GM12878 (cell line): ENCODE results near the gene NUMA1. TPM values are rescaled to one million over a fixed set of nuclear protein-coding genes. Genes with fewer than 3 reads are reported as not detected.

Experiments
- ATAC-seq: fragments of 200-7000 bp; cut with Tn5 transposase; 3 replicates; pipeline ENCODE4 v1.9.1; 2020; ENCODE audit warnings: mild to moderate bottlenecking, moderate library complexity
- BruUV-seq: library from RNA; stranded (reverse); fragments of 400-500 nt; replicated peaks from 2 replicates; lab custom pipeline; 2021; lab: Mats Ljungman, UMichigan
- CTCF ChIA-PET: fragments of 300-600 bp; sonication (Branson Sonifier 250); formaldehyde crosslinking; extraction: SDS; loops from one replicate; lab custom pipeline; 2021; ENCODE audit warnings: inconsistent platforms; lab: Yijun Ruan, JAX
- POLR2A ChIA-PET: fragments of 350-600 bp; formaldehyde crosslinking; extraction: SDS; loops from one replicate; lab custom pipeline; 2021; ENCODE audit warnings: inconsistent platforms; lab: Charles Lee
- RAD21 ChIA-PET: fragments of 300-600 bp; sonication (Branson Sonifier 250); formaldehyde crosslinking; loops from one replicate; lab custom pipeline; 2023; ENCODE audit warnings: antibody characterized with exemption; ENCODE audit not compliant: unreplicated experiment; lab: Charles Lee
- SMC1A ChIA-PET: fragments of 300-600 bp; sonication (Branson Sonifier 250); formaldehyde crosslinking; loops from one replicate; lab custom pipeline; 2023; ENCODE audit not compliant: unreplicated experiment, uncharacterized antibody; lab: Charles Lee
- DNase-seq: peaks from one replicate; pipeline ENCODE4 v3.0.0-alpha.2; 2011; ENCODE audit warnings: low read depth, low spot score
- FAIRE-seq: peaks from 3 replicates; lab custom pipeline; 2011; peaks lifted over from hg19 to GRCh38; lab: Jason Lieb, UNC
- H2AFZ ChIP-seq: 2 replicates; pipeline ENCODE4 v1.6.0; 2011; ENCODE audit warnings: low read depth, low read length, control low read depth; ENCODE audit not compliant: control insufficient read depth
- H3K27ac ChIP-seq: 2 replicates; pipeline ENCODE4 v1.5.1; 2011; ENCODE audit warnings: control low read depth; ENCODE audit not compliant: control insufficient read depth, insufficient read depth
- H3K27me3 ChIP-seq, 2 experiments: replicated peaks in 1 of 2; 2 replicates each; pipeline versions ENCODE4 v1.6.0 to v1.6.1; 2011; ENCODE audit warnings: low read length in 1 of 2; ENCODE audit not compliant: control insufficient read depth in 2 of 2, insufficient read depth in 2 of 2
- H3K36me3 ChIP-seq, 2 experiments: 2 replicates each; pipeline ENCODE4 v1.5.1; 2011; ENCODE audit warnings: low read length in 1 of 2; ENCODE audit not compliant: control insufficient read depth in 2 of 2, insufficient read depth in 2 of 2
- H3K4me1 ChIP-seq: 2 replicates; pipeline ENCODE4 v1.6.1; 2011; ENCODE audit warnings: mild to moderate bottlenecking, low read length, moderate library complexity, mixed read lengths; ENCODE audit not compliant: control insufficient read depth, insufficient read depth
- H3K4me2 ChIP-seq: 2 replicates; pipeline ENCODE4 v1.6.0; 2011; ENCODE audit warnings: control low read depth; ENCODE audit not compliant: control insufficient read depth, insufficient read depth
- H3K4me3 ChIP-seq: fragments of 200-600 bp; sonication (generic); 2 replicates; pipeline ENCODE4 v1.5.1; 2016
- H3K79me2 ChIP-seq: 2 replicates; pipeline ENCODE4 v1.6.0; 2011; ENCODE audit warnings: low read length; ENCODE audit not compliant: control insufficient read depth, insufficient read depth
- H3K9ac ChIP-seq: 2 replicates; pipeline ENCODE4 v1.8.0; 2011; ENCODE audit warnings: low read length, control low read depth, mixed read lengths; ENCODE audit not compliant: control insufficient read depth, insufficient read depth
- H3K9me3 ChIP-seq: replicated peaks from 3 replicates; pipeline ENCODE4 v1.5.1; 2011; ENCODE audit warnings: mild to moderate bottlenecking, low read length; ENCODE audit not compliant: control insufficient read depth, insufficient read depth
- H4K20me1 ChIP-seq: 2 replicates; pipeline ENCODE4 v1.6.0; 2011; ENCODE audit not compliant: control insufficient read depth, insufficient read depth
- FOXM1 ChIP-seq: IDR thresholded peaks from 2 replicates; pipeline ENCODE4 v1.6.1; 2012; ENCODE audit warnings: low read depth, mild to moderate bottlenecking, inconsistent platforms, low read length, moderate library complexity
- NFIC ChIP-seq: IDR thresholded peaks from 2 replicates; pipeline ENCODE4 v1.6.1; 2012; ENCODE audit warnings: low read depth, mild to moderate bottlenecking, inconsistent platforms, low read length, moderate library complexity
- RAD21 ChIP-seq: IDR thresholded peaks from 2 replicates; pipeline ENCODE4 v1.6.1; 2011; ENCODE audit warnings: mild to moderate bottlenecking, low read depth, low read length, moderate library complexity; ENCODE audit not compliant: insufficient read depth
- RAD51 ChIP-seq: fragments of 450-650 bp; IDR thresholded peaks from 2 replicates; pipeline ENCODE4 v1.6.1; 2016; ENCODE audit warnings: moderate library complexity, mild to moderate bottlenecking, inconsistent platforms
- RCOR1 ChIP-seq: conservative IDR thresholded peaks from 2 replicates; pipeline ENCODE4 v1.6.1; 2012; ENCODE audit warnings: low read depth, low read length, improper control_type of control experiment
- SMC3 ChIP-seq: IDR thresholded peaks from 2 replicates; pipeline ENCODE4 v1.6.1; 2011; ENCODE audit warnings: low read length, improper control_type of control experiment, borderline replicate concordance
- WGBS: methylation state at CpG from one replicate; pipeline ENCODE4 v1.1.6; 2016; ENCODE audit warnings: low lambda C conversion rate; ENCODE audit not compliant: insufficient replicate concordance, insufficient coverage; ENCODE audit errors: missing lambda C conversion rate; 5-methylcytosine and 5-hydroxymethylcytosine counted together
- in situ Hi-C: fragments of 300-500 bp; cut with MboI; formaldehyde crosslinking; loops from 9 replicates; pipeline ENCODE4 v1.14.3; 2018; ENCODE audit warnings: mixed read lengths
- intact Hi-C: fragments of 100-400 bp; cut with micrococcal nuclease; formaldehyde crosslinking; loops from one replicate; pipeline ENCODE4 v1.14.2; 2022; ENCODE audit not compliant: unreplicated experiment
- polyA plus RNA-seq, 11 experiments: library from polyadenylated mRNA; depleted of rRNA in 4 of 11; unstranded in 6 of 11; stranded (reverse) in 5 of 11; fragments of >200 nt; fragmentation: Nextera tagmentation in 4 of 11; fragmentation: Illumina TruSeq in 1 of 11; extraction: Ambion mirVana in 4 of 11; extraction: Trizol in 1 of 11; gene quantifications; 1 replicate in 1 of 11; 2 replicates in 10 of 11; pipeline versions ENCODE4 v1.2.1 to v1.2.3, GENCODE V29; 2011 to 2016; ENCODE audit warnings: inconsistent platforms in 2 of 11, missing spikeins in 2 of 11, low read depth in 1 of 11
- total RNA-seq, 4 experiments: library from RNA; depleted of rRNA in 3 of 4; stranded (reverse); fragments of >200 nt in 3 of 4; fragmentation: Illumina TruSeq in 1 of 4; extraction: Trizol in 1 of 4; gene quantifications; 2 replicates each; pipeline versions ENCODE4 v1.2.1 to v1.2.3, GENCODE V29; 2013 to 2021
- TF ChIP-seq, protein P1 (sequence below): fragments of 450-650 bp; IDR thresholded peaks from 2 replicates; pipeline ENCODE4 v1.6.1; 2017; ENCODE audit warnings: low read depth, mild to moderate bottlenecking, moderate library complexity
- TF ChIP-seq, protein P2 (sequence below), 3 experiments: IDR thresholded peaks in 2 of 3; conservative IDR thresholded peaks in 1 of 3; 2 replicates each; pipeline ENCODE4 v1.5.1; 2011; ENCODE audit warnings: low read depth in 3 of 3, low read length in 3 of 3, mild to moderate bottlenecking in 3 of 3, control low read depth in 2 of 3, moderate library complexity in 2 of 3, inconsistent platforms in 1 of 3, mixed read lengths in 1 of 3; ENCODE audit not compliant: control insufficient read depth in 2 of 3, insufficient read depth in 1 of 3; ENCODE audit errors: extremely low read depth in 1 of 3

NUMA1 gene
- total and polyA plus RNA-seq, 10 of the 15 experiments (the other 5 are each of a cell fraction or from before 2014, with no cell fraction given) = 5.5 to 111 (median 61.0) TPM

DNA sequence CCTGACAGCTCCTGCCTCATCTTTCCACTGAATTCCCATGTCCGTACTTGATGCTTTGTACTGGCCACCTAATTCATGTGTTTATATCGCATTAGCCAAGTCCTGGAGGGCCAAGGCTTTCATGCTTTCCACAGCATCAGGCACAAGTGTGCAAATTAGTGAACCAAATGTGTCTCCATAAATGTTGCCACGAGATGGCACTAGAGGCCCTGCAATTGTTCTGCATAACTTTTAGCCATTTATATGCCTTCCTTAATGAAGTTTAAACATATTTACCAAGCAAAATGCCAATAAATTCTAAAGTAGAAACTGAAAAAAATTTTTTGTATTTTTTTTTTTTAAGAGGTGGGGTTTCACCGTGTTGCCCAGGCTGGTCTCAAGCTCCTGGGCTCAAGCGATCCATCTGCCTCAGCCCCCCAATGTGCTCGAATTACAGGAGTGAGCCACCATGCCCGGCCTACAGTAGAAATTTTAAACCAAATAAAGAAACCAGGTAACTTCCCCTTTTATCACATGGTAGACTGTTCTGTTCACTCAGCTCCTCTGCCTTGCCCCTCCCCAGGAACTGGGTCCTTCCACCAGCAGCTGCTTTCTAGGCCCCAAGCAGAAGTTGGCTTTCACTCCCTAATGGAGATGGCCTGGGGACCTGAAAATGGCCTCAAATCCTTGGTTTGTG, 102.5 kb downstream of the NUMA1 start:
- intact Hi-C loops = loop anchor here (1.0 to 2.0 kb wide), 3 partner anchors 37 to 167 kb away; no protein-coding TSS in a partner anchor
- ATAC-seq = peak; percentile 92
- peak; percentile 30 for DNase-seq
- in situ Hi-C loops = no loop called here
- Histone ChIP-seq H4K20me1 (no peaks in the 10 kb centered on the region), H3K36me3 (peaks cover 9 to 18% of the 10 kb centered on the region in 2 experiments), H3K4me3 (no peak overlapping the region), H3K4me1 (peaks cover 10% of the 10 kb centered on the region), H3K9ac (no peak overlapping the region), H3K79me2 (no peaks in the 10 kb centered on the region), H3K4me2 (peak overlapping the region; percentile 29), H3K9me3 (no peaks in the 10 kb centered on the region), H2AFZ (no peak overlapping the region), H3K27ac (peak overlapping the region; percentile 13), H3K27me3 (no peaks in the 10 kb centered on the region)
- ChIA-PET POLR2A (interaction anchor here (0.7 to 1.4 kb wide), 7 partner anchors 14 to 167 kb away, joined by 3 to 11 read pairs (median 4); no protein-coding TSS in a partner anchor), RAD21 (interaction anchor here (0.6 to 3.7 kb wide), 26 partner anchors 8 to 453 kb away, joined by 3 to 51 read pairs (median 5); partner anchors contain the start of genes ANAPC15, IL18BP, RNF121 and XNDC1N), CTCF (interaction anchor here (0.7 to 9.1 kb wide), 49 partner anchors 11 to 470 kb away, joined by 3 to 138 read pairs (median 5); partner anchors contain the start of genes ANAPC15, CLPB, IL18BP and RNF121), SMC1A (interaction anchor here (0.8 to 5.6 kb wide), 38 partner anchors 9 to 453 kb away, joined by 3 to 67 read pairs (median 4); partner anchors contain the start of genes ANAPC15, IL18BP, RNF121 and XNDC1N)
- 9% methylated on average over 7 of the region's 7 CpGs for WGBS
- FAIRE-seq = peak; percentile 80
- BruUV-seq = no TSS peak
- TF ChIP-seq FOXM1 (0 out of 2 replicates have a peak, but pooled peaks have one; percentile 18), NFIC (no peak), RCOR1 (no peak), RAD21 (peak; percentile 85), RAD51 (0 out of 2 replicates have a peak, but pooled peaks have one; percentile 43), SMC3 (peak; percentile 71; the same call in 1 of the 2 replicates)
- TF ChIP-seq, protein P1, sequence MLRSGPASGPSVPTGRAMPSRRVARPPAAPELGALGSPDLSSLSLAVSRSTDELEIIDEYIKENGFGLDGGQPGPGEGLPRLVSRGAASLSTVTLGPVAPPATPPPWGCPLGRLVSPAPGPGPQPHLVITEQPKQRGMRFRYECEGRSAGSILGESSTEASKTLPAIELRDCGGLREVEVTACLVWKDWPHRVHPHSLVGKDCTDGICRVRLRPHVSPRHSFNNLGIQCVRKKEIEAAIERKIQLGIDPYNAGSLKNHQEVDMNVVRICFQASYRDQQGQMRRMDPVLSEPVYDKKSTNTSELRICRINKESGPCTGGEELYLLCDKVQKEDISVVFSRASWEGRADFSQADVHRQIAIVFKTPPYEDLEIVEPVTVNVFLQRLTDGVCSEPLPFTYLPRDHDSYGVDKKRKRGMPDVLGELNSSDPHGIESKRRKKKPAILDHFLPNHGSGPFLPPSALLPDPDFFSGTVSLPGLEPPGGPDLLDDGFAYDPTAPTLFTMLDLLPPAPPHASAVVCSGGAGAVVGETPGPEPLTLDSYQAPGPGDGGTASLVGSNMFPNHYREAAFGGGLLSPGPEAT = peak; percentile 35; the same call in 1 of the 2 replicates
- TF ChIP-seq, protein P2, sequence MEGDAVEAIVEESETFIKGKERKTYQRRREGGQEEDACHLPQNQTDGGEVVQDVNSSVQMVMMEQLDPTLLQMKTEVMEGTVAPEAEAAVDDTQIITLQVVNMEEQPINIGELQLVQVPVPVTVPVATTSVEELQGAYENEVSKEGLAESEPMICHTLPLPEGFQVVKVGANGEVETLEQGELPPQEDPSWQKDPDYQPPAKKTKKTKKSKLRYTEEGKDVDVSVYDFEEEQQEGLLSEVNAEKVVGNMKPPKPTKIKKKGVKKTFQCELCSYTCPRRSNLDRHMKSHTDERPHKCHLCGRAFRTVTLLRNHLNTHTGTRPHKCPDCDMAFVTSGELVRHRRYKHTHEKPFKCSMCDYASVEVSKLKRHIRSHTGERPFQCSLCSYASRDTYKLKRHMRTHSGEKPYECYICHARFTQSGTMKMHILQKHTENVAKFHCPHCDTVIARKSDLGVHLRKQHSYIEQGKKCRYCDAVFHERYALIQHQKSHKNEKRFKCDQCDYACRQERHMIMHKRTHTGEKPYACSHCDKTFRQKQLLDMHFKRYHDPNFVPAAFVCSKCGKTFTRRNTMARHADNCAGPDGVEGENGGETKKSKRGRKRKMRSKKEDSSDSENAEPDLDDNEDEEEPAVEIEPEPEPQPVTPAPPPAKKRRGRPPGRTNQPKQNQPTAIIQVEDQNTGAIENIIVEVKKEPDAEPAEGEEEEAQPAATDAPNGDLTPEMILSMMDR (IDR thresholded peaks at IDR 0.05 in 2 of 3, conservative IDR thresholded peaks at IDR 0.05 in 1 of 3; ENCODE audit: control insufficient read depth in 2 of 3, extremely low read depth in 1 of 3, insufficient read depth in 1 of 3, low read depth in 3 of 3, low read length in 3 of 3) = peak; percentile 45 to 77 (median 59); a peak in 5 of 6 replicates
